ENCODE data around the gene ZNF8.

Gene ZNF8

GRCh38 chr19:58300620-58301019 lies 21.9 kb downstream of the ZNF8 start:
- Histone ChIP-seq H3K27me3 (ENCODE audit: low read length) (no peaks in the 10 kb centered on the region), H3K27ac (ENCODE audit: low read depth, low read length) (no peak overlapping the region), H3K79me2 (ENCODE audit: insufficient read depth, low read length) (peaks cover 33% of the 10 kb centered on the region), H4K20me1 (ENCODE audit: low read depth, low read length) (no peaks in the 10 kb centered on the region), H3K4me2 (ENCODE audit: low read depth, low read length, poor library complexity, severe bottlenecking) (no peak overlapping the region), H3K9me2 (replicated peaks; ENCODE audit: insufficient read depth, low read length) (no peaks in the 10 kb centered on the region), H2AFZ (ENCODE audit: low read depth, low read length, severe bottlenecking) (no peak overlapping the region), H3K9ac (ENCODE audit: low read length) (no peak overlapping the region), H3K9me3 (ENCODE audit: insufficient read depth, low read length) (no peaks in the 10 kb centered on the region), H3K4me3 (ENCODE audit: insufficient read depth, low read length, poor library complexity, severe bottlenecking) (no peak overlapping the region), H3K36me3 (ENCODE audit: low read length) (no peaks in the 10 kb centered on the region; the same call in 1 of the 2 replicates), H3F3A (ENCODE audit: insufficient read depth) (peaks cover 16% of the 10 kb centered on the region)
- TF ChIP-seq CTCF (IDR thresholded peaks at IDR 0.05; ENCODE audit: insufficient read depth, low read length, poor library complexity, severe bottlenecking), result no peak
- TF ChIP-seq EZH2phosphoT487 (conservative IDR thresholded peaks at IDR 0.05; ENCODE audit: low read length), result no peak

- Histone ChIP-seq H3K9me2 (replicated peaks; ENCODE audit: insufficient read depth, low read length) (no peaks in the 10 kb centered on the region), H3K27me3 (ENCODE audit: low read length) (no peaks in the 10 kb centered on the region), H3K4me3 (ENCODE audit: insufficient read depth, low read length, poor library complexity, severe bottlenecking) (peak overlapping the region; percentile 71), H3K27ac (ENCODE audit: low read depth, low read length) (no peak overlapping the region), H4K20me1 (ENCODE audit: low read depth, low read length) (no peaks in the 10 kb centered on the region), H3K79me2 (ENCODE audit: insufficient read depth, low read length) (peaks cover 41% of the 10 kb centered on the region), H3K9me3 (ENCODE audit: insufficient read depth, low read length) (no peaks in the 10 kb centered on the region), H3F3A (ENCODE audit: insufficient read depth) (peaks cover 16% of the 10 kb centered on the region), H3K4me2 (ENCODE audit: low read depth, low read length, poor library complexity, severe bottlenecking) (peak overlapping the region; percentile 93), H2AFZ (ENCODE audit: low read depth, low read length, severe bottlenecking) (peak overlapping the region; percentile 92), H3K36me3 (ENCODE audit: low read length) (peaks cover 24% of the 10 kb centered on the region), H3K9ac (ENCODE audit: low read length) (peak overlapping the region; percentile 74)
- no peak for TF ChIP-seq EZH2phosphoT487 (conservative IDR thresholded peaks at IDR 0.05; ENCODE audit: low read length)
- TF ChIP-seq CTCF (IDR thresholded peaks at IDR 0.05; ENCODE audit: insufficient read depth, low read length, poor library complexity, severe bottlenecking), result no peak
These were observed 25.5 kb downstream of the ZNF8 start for GRCh38 chr19:58304255-58304654.

GRCh38 chr19:58304748-58305064 lies 26.0 kb downstream of the ZNF8 start:
- no peaks in the 10 kb centered on the region for H4K20me1 ChIP-seq (ENCODE audit: low read depth, low read length)
- peak overlapping the region; percentile 92 for H2AFZ ChIP-seq (ENCODE audit: low read depth, low read length, severe bottlenecking)
- H3F3A ChIP-seq (ENCODE audit: insufficient read depth), result peaks cover 16% of the 10 kb centered on the region
- H3K27me3 ChIP-seq (ENCODE audit: low read length), result no peaks in the 10 kb centered on the region
- H3K27ac ChIP-seq (ENCODE audit: low read depth, low read length), result peak overlapping the region; percentile 47
- H3K4me2 ChIP-seq (ENCODE audit: low read depth, low read length, poor library complexity, severe bottlenecking), result peak overlapping the region; percentile 93
- peaks cover 24% of the 10 kb centered on the region for H3K36me3 ChIP-seq (ENCODE audit: low read length)
- peaks cover 41% of the 10 kb centered on the region for H3K79me2 ChIP-seq (ENCODE audit: insufficient read depth, low read length)
- TF ChIP-seq EZH2phosphoT487 (conservative IDR thresholded peaks at IDR 0.05; ENCODE audit: low read length), result no peak
- no peak for TF ChIP-seq CTCF (IDR thresholded peaks at IDR 0.05; ENCODE audit: insufficient read depth, low read length, poor library complexity, severe bottlenecking)
- H3K9ac ChIP-seq (ENCODE audit: low read length), result peak overlapping the region; percentile 74
- peak overlapping the region; percentile 71 for H3K4me3 ChIP-seq (ENCODE audit: insufficient read depth, low read length, poor library complexity, severe bottlenecking)
- H3K9me2 ChIP-seq (replicated peaks; ENCODE audit: insufficient read depth, low read length), result no peaks in the 10 kb centered on the region
- no peaks in the 10 kb centered on the region for H3K9me3 ChIP-seq (ENCODE audit: insufficient read depth, low read length)
